Sigmoid colon (tissue), 4 donors: Measurements from ENCODE around the gene NCOA7.

ENCODE experiments used
- EP300 ChIP-seq, 4 donors: sonication (generic); formaldehyde crosslinking; IDR thresholded peaks; one replicate each; pipeline ENCODE4 v1.6.1; 2017; ENCODE audit warnings: antibody characterized with exemption in 4 of 4
- POLR2A ChIP-seq, 2 donors: fragments of 450-650 bp; IDR thresholded peaks; one replicate each; pipeline ENCODE4 v1.6.1; 2016; ENCODE audit warnings: antibody characterized with exemption in 2 of 2, mild to moderate bottlenecking in 2 of 2, moderate library complexity in 2 of 2
- POLR2AphosphoS5 ChIP-seq, 4 donors: sonication (generic); formaldehyde crosslinking; IDR thresholded peaks; one replicate each; pipeline ENCODE4 v1.6.1; 2017; ENCODE audit warnings: antibody characterized with exemption in 4 of 4
- TF ChIP-seq, protein P1 (sequence below), 4 experiments: fragments of 450-650 bp in 3 of 4; fragments of 200-600 bp in 1 of 4; IDR thresholded peaks; one replicate each; pipeline ENCODE4 v1.5.1; 2016 to 2019; ENCODE audit warnings: antibody characterized with exemption in 4 of 4, mild to moderate bottlenecking in 3 of 4, moderate library complexity in 2 of 4

- TF ChIP-seq POLR2AphosphoS5 (IDR thresholded peaks at IDR 0.05) = no peak
- TF ChIP-seq, protein P1, sequence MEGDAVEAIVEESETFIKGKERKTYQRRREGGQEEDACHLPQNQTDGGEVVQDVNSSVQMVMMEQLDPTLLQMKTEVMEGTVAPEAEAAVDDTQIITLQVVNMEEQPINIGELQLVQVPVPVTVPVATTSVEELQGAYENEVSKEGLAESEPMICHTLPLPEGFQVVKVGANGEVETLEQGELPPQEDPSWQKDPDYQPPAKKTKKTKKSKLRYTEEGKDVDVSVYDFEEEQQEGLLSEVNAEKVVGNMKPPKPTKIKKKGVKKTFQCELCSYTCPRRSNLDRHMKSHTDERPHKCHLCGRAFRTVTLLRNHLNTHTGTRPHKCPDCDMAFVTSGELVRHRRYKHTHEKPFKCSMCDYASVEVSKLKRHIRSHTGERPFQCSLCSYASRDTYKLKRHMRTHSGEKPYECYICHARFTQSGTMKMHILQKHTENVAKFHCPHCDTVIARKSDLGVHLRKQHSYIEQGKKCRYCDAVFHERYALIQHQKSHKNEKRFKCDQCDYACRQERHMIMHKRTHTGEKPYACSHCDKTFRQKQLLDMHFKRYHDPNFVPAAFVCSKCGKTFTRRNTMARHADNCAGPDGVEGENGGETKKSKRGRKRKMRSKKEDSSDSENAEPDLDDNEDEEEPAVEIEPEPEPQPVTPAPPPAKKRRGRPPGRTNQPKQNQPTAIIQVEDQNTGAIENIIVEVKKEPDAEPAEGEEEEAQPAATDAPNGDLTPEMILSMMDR (IDR thresholded peaks at IDR 0.05) = no peak
- TF ChIP-seq POLR2A (IDR thresholded peaks at IDR 0.05) = no peak
- no peak for TF ChIP-seq EP300 (IDR thresholded peaks at IDR 0.05)
Measured at GRCh38 chr6:125962900-125963497, 172.2 kb downstream of the NCOA7 start.
